ENCODE data around the gene LEF1.

LEF1 gene

DNA sequence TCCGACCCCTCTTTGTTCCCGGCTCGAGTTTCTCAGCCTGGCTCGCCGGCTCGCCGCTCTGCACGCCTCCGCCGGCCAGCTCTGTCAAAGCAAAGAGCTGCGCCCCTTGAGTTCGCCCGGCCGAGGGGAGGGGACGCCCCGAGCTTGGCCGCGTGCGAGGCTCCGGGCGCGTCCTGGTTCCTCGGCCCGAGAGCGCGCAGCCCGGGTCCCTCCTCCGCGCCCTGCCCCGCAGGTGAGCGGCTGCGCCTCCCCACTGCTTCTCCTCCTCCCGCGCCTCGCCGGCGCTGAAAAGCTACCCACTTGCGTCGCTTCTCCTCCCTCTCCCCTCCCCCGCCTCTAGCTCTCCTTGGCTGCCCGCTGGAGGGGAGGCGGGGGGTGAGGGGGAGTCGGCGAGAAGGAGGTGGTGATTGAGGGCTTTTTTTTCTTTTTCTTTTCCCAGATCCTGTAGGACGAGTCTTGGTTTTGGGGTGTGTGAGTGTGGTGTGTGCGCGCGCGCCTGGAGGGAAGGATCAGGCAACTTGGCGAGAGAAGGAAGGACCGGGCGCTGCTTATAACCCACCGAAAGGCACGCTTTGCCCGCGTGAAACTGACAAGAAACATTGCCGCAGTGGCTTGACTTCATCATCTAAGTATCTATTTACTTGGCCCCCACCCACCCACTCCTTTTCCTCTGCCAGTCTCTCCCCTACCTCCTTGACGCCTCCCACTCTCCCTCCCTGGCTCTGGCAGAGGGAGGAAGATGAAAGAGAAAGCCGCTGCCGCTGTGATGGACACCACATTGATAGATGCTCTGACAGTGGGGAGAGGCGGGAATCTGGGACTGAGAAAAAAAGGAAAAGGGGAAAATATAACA is at the start of gene LEF1:
LEF1 (minus strand) TSS at position 262 of the 853 bp plus-strand sequence. CDS start 1,165 bp downstream, outside the sequence.
- no peak for DNase-seq (ENCODE audit: low read depth)

DNA sequence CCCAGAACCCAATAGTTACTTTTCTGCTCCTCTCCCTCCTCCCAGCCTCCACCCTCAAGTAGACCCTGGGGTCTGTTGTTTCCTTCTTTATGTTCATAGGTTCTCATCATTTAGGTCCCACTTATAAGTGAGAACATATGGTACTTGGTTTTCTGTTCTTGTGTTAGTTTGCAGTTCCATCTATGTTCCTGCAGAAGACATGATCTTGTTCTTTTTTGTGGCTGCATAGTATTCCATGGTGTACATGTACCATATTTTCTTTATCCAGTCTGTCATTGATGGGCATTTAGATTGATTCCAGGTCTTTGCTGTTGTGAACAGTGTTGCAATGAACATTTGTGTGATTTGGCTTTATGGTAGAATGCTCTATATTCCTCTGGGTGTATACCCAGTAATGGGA is 47.8 kb upstream of the LEF1 start:
- no peak for DNase-seq (ENCODE audit: low read depth)

DNA sequence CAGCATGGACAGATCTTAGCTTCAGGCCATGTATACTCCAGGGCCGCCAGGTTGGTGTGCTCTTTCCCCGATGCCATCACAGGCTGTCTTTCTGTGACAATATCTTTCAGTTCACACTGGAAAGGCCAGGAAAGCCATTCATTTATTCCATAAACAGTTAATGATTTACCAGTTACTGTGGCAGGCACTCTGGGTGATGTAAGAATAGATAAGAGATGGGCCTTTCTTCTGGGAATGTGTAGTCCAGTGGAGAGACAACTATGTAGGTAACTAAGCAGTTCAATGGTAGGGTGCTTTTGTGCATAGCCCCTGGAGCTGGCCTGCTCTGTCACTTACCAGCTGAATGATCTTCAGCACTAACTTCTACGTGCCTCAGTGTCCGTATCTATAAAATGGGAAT is 46.3 kb upstream of the LEF1 start:
- no peak for DNase-seq (ENCODE audit: low read depth)

DNA sequence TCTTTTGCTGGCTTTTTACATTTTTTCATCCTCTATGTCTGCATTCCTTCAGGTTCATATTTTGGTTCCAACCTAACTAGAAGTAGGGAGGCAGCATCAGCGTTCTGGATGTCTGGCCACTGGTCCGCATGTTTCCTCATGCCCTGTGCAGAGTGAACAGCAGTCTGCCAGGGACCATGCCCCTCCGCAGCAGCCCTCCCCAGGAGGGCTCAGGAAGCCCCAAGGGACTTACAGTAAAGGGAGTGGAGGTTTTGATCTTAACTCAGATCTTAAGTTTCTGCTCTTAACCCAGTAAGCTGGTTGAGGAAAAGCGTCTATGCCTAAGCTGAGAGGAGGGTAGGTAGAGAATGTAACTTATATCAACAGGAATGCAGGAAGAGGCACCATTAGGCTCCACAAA is 45.0 kb upstream of the LEF1 start:
- DNase-seq (ENCODE audit: low read depth), result no peak

DNA sequence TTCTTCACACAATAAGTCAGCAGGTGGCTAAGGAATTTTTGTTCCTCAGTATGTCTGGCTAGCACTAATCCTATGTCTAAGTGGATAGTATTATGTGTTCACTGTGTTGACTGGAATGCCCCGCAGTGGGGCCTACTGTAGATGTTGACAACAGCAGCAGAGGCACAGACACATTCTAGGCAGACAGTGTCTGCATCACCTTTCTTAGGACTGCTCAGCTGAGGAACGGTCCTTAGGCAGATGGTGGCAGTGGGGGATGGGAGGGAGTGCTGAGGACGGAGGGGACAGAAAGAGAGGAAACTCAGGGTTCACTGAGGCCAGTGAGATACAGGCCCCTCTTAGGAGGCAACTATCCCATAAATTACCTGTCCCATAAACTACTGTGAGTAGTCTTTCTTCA is 44.6 kb upstream of the LEF1 start:
- no peak for DNase-seq (ENCODE audit: low read depth)

DNA sequence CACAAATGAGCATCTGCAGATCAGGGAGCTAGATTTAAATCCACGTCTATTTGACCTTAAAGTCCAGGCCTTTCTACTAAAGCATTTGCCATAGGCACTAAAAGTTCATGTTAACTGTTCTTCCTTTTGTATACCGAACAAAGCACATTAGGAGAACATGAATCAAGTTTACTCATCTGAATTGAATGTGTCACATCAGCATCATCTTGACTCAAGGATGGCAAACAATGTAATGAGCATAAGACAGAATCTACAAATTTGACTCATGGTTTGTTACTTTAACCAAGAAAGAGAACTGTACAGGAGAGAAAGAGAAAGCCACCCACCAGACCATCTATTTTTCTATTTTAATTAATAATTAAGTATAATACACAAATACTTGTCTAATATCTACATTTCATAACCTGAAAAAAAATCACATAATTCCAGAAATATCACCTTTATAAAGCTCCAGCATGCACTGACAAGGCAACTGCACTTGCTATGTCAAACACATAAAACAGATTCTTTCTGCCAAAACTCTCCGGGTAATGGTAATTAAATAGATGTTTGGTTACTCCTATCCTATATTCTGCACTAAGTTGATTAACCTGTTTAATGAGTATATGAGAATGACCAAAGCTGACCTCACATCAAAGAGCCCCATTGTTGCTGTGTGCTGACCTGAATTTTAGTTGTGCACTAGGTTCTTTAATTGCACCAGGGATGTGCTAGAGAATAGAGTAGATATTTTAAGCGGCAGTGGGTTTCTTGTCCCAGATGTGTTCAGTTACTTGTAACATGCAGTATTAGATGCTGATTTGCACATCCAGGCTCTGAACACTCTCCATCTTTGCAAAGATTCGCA is 42.5 kb upstream of the LEF1 start:
- no peak for DNase-seq (ENCODE audit: low read depth)

DNA sequence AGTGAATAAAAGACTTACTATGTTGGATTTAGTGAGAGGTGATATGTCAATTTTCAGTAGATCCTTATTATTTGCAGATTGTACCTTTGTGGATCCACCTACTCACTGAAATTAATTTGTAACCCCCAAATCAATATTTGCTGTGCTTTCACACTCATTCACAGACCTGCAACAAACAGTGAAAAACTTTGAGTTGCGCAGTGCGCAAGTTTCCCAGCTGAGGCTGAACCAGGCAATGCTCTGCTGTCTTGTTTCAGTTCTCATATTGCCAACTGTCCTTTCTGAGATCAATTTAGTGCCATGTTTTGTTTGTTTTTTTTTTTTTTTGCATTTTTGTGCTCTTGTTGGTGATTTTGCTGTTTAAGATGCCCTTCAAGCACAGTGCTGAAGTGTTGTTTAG is 40.8 kb upstream of the LEF1 start:
- no peak for DNase-seq (ENCODE audit: low read depth)

DNA sequence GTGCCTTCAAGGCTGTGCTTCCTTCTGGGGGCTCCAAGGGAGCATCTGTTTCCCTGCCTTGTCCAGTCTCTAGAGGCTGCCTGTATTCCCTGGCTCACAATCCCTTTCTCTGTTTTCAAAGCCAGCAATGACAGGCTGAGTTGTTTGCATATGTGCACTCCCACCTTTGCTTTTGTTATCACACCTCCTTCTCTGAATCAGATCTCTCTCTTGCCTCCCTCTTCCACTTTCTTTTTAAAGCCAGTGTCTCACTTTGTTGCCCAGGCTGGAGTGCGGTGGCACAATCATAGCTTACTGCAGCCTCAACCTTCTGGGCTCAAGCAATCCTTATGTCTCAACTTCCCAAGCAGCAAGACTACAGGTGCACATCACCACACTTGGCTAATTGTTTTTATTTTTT is 37.1 kb upstream of the LEF1 start:
- DNase-seq (ENCODE audit: low read depth), result no peak

DNA sequence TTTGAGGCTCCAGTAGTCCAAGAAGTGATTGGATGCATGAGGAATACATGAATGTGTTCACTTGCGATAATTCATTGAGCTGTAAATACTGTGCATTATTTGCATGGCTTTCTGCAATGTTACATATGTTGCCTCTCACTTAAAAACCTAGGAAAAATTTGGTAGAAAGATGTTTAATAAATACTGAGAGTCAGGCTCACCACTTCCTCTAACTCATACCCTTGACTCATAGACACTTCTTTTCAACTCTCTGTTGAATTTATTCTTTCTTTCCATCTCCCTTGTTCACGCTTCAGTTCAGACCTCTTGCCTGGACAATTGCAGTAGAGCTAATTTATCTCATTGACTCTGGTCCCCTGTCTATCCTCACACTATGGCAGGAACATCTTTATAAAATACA is 35.8 kb upstream of the LEF1 start:
- DNase-seq (ENCODE audit: low read depth), result no peak

DNA sequence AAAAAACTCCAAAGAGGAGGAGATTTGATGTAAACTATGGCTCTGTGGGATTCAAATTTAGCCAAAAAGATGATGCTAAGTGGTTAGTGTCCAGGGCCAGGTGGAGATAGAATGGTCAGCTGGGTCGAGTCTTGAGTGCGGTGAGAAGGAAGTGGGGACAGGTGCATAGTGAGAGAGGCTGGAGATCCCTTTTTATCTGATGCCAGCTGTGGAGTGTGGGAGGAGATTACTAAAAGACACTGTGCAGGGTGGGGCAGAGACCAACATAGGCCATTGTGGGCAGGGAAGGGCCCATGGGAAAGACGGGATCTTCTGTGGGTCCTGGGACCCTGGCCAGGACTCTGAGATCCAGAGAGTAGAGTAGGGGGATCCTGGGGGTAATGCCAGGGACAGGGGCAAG is 34.6 kb upstream of the LEF1 start:
- DNase-seq (ENCODE audit: low read depth), result no peak

DNA sequence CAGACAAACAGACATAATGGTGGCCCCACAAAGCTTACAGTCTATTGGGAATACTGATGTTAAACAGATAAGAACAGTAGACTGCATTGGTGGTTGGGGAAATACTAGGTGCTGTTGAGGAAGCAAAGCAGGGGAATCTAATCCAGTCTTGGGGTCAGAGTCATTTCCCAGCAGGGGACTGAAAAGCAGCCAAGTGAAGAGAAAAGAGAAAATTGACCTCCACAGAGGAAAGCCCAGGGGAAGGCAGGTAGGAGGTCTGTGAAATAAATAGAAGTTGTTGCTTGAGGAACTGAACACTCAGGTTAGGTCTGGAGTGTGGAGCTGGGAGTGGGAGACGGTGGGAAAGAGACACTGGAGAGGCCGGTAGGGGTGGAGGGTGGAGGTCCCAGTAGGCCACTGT is 33.0 kb upstream of the LEF1 start:
- DNase-seq (ENCODE audit: low read depth), result no peak

DNA sequence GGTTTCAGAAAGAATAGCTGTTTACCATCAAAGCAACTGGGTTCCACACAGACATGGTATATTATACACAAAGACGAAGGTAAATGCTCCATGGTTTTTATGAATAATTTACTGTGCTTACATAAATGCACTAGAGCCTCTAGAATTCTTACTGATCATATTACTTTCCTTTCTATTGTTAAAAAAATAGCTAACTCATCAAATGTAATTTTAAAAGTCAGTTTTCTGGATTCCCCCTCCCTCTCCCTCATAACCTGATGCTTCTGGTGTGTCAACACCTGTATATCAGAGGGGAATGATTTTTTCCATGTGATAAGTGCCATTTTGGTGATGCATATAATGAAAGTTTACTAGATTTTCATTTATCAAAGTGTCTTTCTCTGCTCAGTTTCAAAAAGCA is 31.1 kb upstream of the LEF1 start:
- DNase-seq (ENCODE audit: low read depth), result no peak

DNA sequence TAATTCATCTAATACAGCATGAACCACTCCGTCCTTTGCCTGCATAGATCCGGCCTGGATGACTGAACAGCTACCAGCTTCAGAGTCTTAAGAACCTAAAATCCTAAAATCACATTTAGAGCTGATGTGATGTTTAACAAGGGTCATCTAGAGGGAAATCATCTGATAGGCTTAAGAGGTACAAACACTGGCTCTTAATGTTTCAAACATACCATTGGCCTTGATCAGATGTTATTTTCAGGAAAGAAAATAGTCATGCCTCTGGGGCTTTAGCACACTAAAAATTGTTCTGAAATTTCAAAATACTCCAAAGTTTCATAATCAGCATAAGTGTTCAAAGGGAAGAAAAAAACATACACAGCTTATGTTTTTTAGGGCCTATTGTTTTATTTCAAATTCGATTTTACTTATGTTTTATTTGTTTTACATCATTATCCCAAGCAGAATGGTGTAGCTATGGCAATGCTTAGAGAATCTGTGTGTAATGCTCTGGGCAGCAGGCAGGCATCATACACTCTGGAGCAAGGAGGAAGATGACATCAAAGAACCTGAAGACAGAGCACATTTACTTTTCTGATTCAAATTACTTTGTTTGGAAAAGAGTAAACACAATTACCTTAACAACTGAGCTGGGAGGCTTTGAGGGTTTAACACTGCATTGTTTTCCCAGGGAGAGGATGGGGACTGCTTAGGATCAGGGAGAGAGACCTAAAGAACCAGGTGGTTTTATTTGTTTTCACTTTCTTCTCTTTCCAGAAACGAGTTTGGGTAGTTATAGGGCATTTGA is 25.3 kb upstream of the LEF1 start:
- no peak for DNase-seq (ENCODE audit: low read depth)

DNA sequence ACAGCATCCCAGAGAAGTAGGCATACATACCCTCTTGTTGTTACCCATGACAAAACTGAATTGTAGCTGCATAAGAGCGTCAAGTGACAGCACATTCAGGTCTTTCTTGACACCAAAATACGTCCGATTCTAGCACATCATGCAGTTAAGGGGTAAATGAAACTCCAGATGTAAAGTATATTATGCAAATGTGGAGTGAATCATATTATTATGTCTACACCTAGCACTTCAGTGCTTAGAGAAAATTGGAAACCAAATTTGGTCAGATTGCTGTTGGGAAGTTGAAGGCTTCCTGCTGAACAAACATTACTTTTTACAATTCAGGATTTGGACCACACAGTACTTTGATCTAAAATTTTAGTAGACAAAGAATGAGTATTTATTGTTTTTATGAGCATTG is 24.2 kb upstream of the LEF1 start:
- no peak for DNase-seq (ENCODE audit: low read depth)

DNA sequence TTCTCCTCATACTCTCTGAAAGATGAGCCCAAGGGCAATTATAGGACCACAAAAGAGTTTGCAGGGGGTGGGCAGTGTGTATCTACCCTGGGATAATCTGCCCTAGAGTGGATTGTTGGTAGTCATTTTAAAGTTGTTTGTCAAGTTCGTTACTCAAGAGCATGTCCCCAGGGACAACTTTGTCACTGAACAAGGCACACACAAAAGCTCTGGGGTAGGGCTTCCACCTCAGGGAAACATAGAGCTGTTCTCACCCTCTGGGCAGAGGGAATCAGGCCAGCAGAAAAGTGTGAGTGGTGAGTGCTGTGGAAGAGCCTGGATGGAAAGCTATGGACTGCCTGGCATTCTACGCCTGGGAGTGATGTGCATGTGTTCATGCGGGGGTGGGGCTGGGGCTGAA is 23.3 kb upstream of the LEF1 start:
- DNase-seq (ENCODE audit: low read depth), result no peak

DNA sequence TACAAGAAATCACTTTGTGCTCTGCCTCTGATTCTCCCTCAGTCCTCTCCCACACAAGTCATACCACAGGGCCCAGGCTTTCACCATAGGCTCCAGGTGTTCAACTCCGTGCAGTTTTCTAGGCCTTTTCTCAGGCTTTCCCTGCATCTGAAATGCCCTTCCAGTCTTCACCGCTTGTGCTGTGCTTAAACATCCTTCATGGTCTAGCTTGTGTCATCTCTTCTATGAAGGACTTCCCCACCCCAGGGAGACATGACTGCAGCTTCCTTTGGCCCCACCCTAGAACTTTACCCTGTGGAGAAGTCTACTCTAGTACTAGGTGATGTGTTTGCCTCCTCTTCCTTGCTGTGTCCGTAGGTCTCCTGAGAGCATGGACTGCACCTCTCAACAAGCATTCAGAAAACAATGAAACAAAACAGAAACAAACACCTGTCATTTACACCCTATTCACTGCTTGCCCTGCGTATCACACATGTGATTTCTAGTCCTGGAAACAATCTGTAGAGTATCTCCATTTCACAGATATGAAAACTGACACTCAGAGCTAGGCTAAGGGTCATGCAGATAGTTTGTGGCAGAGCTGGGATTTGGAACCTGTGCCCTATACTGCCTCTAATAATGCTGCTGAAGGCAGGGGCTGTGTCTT is 22.7 kb upstream of the LEF1 start:
- DNase-seq (ENCODE audit: low read depth), result no peak

DNA sequence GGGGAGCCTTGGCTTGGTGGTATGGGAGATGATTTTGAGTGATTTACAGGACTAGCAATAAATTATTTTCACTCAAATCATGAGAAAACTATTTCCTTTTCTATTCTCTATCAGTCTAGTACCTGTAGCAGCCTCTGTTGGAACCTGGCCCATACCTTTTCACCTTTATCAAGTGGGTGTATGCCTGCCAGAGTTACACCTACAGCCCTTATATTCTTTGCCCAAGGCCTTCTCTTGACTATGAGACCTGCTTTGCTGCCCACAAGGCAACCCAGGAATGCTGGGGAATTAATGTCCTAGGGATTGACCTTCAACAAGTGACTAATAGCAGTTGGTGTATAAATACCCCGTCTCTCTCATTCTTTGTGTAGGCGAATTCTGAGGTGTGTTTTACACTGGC is 20.0 kb upstream of the LEF1 start:
- DNase-seq (ENCODE audit: low read depth), result no peak

DNA sequence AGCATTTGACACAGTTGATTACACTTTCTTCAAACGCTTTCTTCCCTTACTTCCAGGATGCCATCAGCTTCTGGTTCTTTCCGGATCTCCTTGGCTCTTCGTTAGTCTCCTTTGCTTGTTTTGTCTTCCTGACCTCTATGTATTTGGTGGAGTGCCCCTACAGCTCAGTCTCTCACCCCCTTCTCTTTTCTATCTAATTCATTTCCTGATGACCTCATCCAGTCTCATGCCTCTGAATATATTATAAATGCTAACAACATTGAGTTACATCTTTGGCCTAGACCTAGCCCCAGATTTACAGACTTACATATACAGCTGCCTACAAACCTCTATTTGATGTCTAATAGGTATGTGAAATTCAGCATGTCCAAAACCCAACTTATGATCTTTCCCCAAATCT is 16.5 kb upstream of the LEF1 start:
- DNase-seq (ENCODE audit: low read depth), result no peak

DNA sequence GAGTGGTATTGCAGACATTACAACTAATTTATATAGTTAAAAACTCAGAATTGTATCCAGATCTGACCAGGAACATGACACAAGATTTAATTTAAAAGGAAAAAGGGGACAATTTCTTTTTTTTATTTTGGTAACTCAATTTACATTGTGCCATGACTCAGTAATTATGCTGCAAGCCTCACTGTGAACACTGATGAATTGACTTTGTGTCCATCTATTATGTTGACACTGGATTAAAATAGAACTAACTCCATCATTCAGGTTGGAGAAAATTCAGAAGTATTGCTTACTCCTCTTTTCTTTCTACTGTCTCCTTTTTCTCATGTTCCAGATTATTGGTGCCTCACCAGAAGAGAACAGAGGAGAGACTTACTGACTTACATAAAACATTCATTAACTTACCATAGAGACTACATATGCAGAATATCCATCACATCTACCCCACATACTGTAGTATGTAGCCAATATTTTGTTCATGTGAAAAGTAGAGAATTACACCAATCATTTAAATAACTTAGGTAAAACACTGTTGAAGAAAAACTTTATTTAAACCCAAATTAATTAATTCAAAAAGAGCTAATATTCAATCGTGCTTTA is 15.8 kb upstream of the LEF1 start:
- DNase-seq (ENCODE audit: low read depth), result no peak

DNA sequence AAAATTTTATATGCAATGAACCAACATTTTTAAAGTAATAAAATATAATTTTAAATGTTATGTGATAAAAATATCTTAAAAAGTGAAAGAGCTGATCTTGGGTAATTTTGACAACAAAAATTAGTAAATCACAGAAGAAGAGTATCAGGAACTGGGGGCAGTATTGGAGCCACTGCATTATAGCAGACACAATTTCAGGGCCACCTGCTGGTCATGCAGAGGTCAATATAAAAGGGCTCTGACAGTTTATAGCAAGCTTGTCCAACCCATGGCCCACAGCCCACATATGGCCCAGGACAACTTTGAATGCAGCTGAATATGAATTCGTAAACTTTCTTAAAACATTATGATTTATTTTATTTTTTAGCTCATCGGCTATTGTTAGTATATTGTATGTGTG is 13.0 kb upstream of the LEF1 start:
- DNase-seq (ENCODE audit: low read depth), result no peak

DNA sequence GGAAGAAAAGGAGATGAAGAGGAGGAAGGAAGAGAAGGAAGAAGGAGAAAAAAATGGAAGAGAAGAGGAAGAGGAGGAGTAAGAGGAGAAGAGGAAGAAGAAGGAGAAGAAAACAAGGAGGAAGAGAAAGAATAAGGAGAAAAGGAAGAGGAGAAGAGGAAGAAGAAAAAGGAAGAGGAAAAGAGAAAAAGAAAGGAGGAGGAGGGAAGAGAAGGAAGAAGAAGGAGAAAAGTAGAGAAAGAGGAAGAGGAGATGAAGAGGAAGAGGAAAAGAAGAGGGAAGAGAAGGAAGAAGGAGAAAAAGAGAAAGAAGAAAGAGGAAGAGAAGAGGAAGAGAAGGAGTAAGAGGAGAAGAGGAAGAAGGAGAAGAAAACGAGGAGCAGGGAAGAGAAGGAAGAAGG is 11.8 kb upstream of the LEF1 start:
- no peak for DNase-seq (ENCODE audit: low read depth)

DNA sequence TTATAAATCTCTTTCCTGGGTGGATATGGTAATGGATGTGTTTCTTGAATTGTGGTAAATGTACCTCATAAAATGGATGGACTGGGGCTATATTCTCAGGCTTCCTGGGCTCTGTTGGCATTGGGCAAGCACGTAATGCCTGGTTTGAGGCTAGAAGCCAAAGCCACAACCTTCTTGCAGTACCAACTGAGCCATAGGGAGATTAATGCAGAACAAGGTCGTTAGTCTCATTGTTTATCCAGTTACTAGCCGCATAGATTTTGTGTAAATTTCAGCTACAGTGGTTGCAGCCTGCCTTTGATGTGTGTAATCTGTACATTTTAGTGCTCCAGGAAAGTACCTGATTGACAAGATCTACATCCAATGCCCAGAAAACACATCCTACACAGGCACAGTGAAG is 7.2 kb upstream of the LEF1 start:
- no peak for DNase-seq (ENCODE audit: low read depth)

Measured in GM04503 (cell line).